GM12878 (cell line): ENCODE results near the gene CAT. TPM values are rescaled to one million over a fixed set of nuclear protein-coding genes. Genes with fewer than 3 reads are reported as not detected.

Source experiments
- ATAC-seq: fragments of 200-7000 bp; cut with Tn5 transposase; 3 replicates; pipeline ENCODE4 v1.9.1; 2020; ENCODE audit warnings: mild to moderate bottlenecking, moderate library complexity
- BruUV-seq: library from RNA; stranded (reverse); fragments of 400-500 nt; replicated peaks from 2 replicates; lab custom pipeline; 2021; lab: Mats Ljungman, UMichigan
- CTCF ChIA-PET: fragments of 300-600 bp; sonication (Branson Sonifier 250); formaldehyde crosslinking; extraction: SDS; loops from one replicate; lab custom pipeline; 2021; ENCODE audit warnings: inconsistent platforms; lab: Yijun Ruan, JAX
- POLR2A ChIA-PET: fragments of 350-600 bp; formaldehyde crosslinking; extraction: SDS; loops from one replicate; lab custom pipeline; 2021; ENCODE audit warnings: inconsistent platforms; lab: Charles Lee
- RAD21 ChIA-PET: fragments of 300-600 bp; sonication (Branson Sonifier 250); formaldehyde crosslinking; loops from one replicate; lab custom pipeline; 2023; ENCODE audit warnings: antibody characterized with exemption; ENCODE audit not compliant: unreplicated experiment; lab: Charles Lee
- SMC1A ChIA-PET: fragments of 300-600 bp; sonication (Branson Sonifier 250); formaldehyde crosslinking; loops from one replicate; lab custom pipeline; 2023; ENCODE audit not compliant: unreplicated experiment, uncharacterized antibody; lab: Charles Lee
- DNase-seq: peaks from one replicate; pipeline ENCODE4 v3.0.0-alpha.2; 2011; ENCODE audit warnings: low read depth, low spot score
- FAIRE-seq: peaks from 3 replicates; lab custom pipeline; 2011; peaks lifted over from hg19 to GRCh38; lab: Jason Lieb, UNC
- H2AFZ ChIP-seq: 2 replicates; pipeline ENCODE4 v1.6.0; 2011; ENCODE audit warnings: low read depth, low read length, control low read depth; ENCODE audit not compliant: control insufficient read depth
- H3K27ac ChIP-seq: 2 replicates; pipeline ENCODE4 v1.5.1; 2011; ENCODE audit warnings: control low read depth; ENCODE audit not compliant: control insufficient read depth, insufficient read depth
- H3K27me3 ChIP-seq, 2 experiments: replicated peaks in 1 of 2; 2 replicates each; pipeline versions ENCODE4 v1.6.0 to v1.6.1; 2011; ENCODE audit warnings: low read length in 1 of 2; ENCODE audit not compliant: control insufficient read depth in 2 of 2, insufficient read depth in 2 of 2
- H3K36me3 ChIP-seq, 2 experiments: 2 replicates each; pipeline ENCODE4 v1.5.1; 2011; ENCODE audit warnings: low read length in 1 of 2; ENCODE audit not compliant: control insufficient read depth in 2 of 2, insufficient read depth in 2 of 2
- H3K4me1 ChIP-seq: 2 replicates; pipeline ENCODE4 v1.6.1; 2011; ENCODE audit warnings: mild to moderate bottlenecking, low read length, moderate library complexity, mixed read lengths; ENCODE audit not compliant: control insufficient read depth, insufficient read depth
- H3K4me2 ChIP-seq: 2 replicates; pipeline ENCODE4 v1.6.0; 2011; ENCODE audit warnings: control low read depth; ENCODE audit not compliant: control insufficient read depth, insufficient read depth
- H3K4me3 ChIP-seq: fragments of 200-600 bp; sonication (generic); 2 replicates; pipeline ENCODE4 v1.5.1; 2016
- H3K79me2 ChIP-seq: 2 replicates; pipeline ENCODE4 v1.6.0; 2011; ENCODE audit warnings: low read length; ENCODE audit not compliant: control insufficient read depth, insufficient read depth
- H3K9ac ChIP-seq: 2 replicates; pipeline ENCODE4 v1.8.0; 2011; ENCODE audit warnings: low read length, control low read depth, mixed read lengths; ENCODE audit not compliant: control insufficient read depth, insufficient read depth
- H3K9me3 ChIP-seq: replicated peaks from 3 replicates; pipeline ENCODE4 v1.5.1; 2011; ENCODE audit warnings: mild to moderate bottlenecking, low read length; ENCODE audit not compliant: control insufficient read depth, insufficient read depth
- H4K20me1 ChIP-seq: 2 replicates; pipeline ENCODE4 v1.6.0; 2011; ENCODE audit not compliant: control insufficient read depth, insufficient read depth
- ATF2 ChIP-seq: IDR thresholded peaks from 2 replicates; pipeline ENCODE4 v1.6.1; 2012; ENCODE audit warnings: low read length, inconsistent platforms
- BACH1 ChIP-seq: fragments of 450-650 bp; IDR thresholded peaks from 2 replicates; pipeline ENCODE4 v1.6.1; 2017; ENCODE audit warnings: mild to moderate bottlenecking, borderline replicate concordance
- CHD1 ChIP-seq: IDR thresholded peaks from 2 replicates; pipeline ENCODE4 v1.6.1; 2012; ENCODE audit warnings: low read depth, low read length, improper control_type of control experiment
- CREM ChIP-seq: IDR thresholded peaks from 2 replicates; pipeline ENCODE4 v1.6.1; 2014; ENCODE audit warnings: antibody characterized with exemption, low read depth
- CTCF ChIP-seq, 3 experiments: IDR thresholded peaks in 2 of 3; conservative IDR thresholded peaks in 1 of 3; 2 replicates each; pipeline ENCODE4 v1.5.1; 2011; ENCODE audit warnings: low read depth in 3 of 3, low read length in 3 of 3, mild to moderate bottlenecking in 3 of 3, control low read depth in 2 of 3, moderate library complexity in 2 of 3, inconsistent platforms in 1 of 3, mixed read lengths in 1 of 3; ENCODE audit not compliant: control insufficient read depth in 2 of 3, insufficient read depth in 1 of 3; ENCODE audit errors: extremely low read depth in 1 of 3
- ESRRA ChIP-seq: IDR thresholded peaks from 2 replicates; pipeline ENCODE4 v1.6.1; 2012; ENCODE audit warnings: mild to moderate bottlenecking, low read length, improper control_type of control experiment
- FOXK2 ChIP-seq: fragments of 450-650 bp; IDR thresholded peaks from 2 replicates; pipeline ENCODE4 v1.6.1; 2017; ENCODE audit warnings: mild to moderate bottlenecking, moderate library complexity
- HDAC2 ChIP-seq: fragments of 200-600 bp; sonication (generic); IDR thresholded peaks from 2 replicates; pipeline ENCODE4 v1.6.1; 2017
- KDM1A ChIP-seq: fragments of 200-600 bp; sonication (generic); IDR thresholded peaks from 2 replicates; pipeline ENCODE4 v1.6.1; 2016; ENCODE audit warnings: borderline replicate concordance
- MLLT1 ChIP-seq: fragments of 450-650 bp; IDR thresholded peaks from 2 replicates; pipeline ENCODE4 v1.6.1; 2016; ENCODE audit warnings: mild to moderate bottlenecking
- NR2C1 ChIP-seq: fragments of 450-650 bp; IDR thresholded peaks from 2 replicates; pipeline ENCODE4 v1.6.1; 2017; ENCODE audit warnings: antibody characterized with exemption, mild to moderate bottlenecking, moderate library complexity
- POLR2AphosphoS2 ChIP-seq: IDR thresholded peaks from 2 replicates; pipeline ENCODE4 v1.6.1; 2011; ENCODE audit warnings: low read depth, mild to moderate bottlenecking, low read length, improper control_type of control experiment, moderate library complexity
- POU2F2 ChIP-seq: IDR thresholded peaks from 3 replicates; pipeline ENCODE4 v1.6.1; 2011; ENCODE audit warnings: low read depth, mild to moderate bottlenecking, low read length, borderline replicate concordance
- RAD51 ChIP-seq: fragments of 450-650 bp; IDR thresholded peaks from 2 replicates; pipeline ENCODE4 v1.6.1; 2016; ENCODE audit warnings: moderate library complexity, mild to moderate bottlenecking, inconsistent platforms
- RFX5 ChIP-seq: IDR thresholded peaks from 2 replicates; pipeline ENCODE4 v1.6.1; 2011; ENCODE audit warnings: low read depth, low read length, improper control_type of control experiment
- SREBF2 ChIP-seq: IDR thresholded peaks from 2 replicates; pipeline ENCODE4 v1.6.1; 2012; ENCODE audit warnings: mild to moderate bottlenecking, low read length
- USF2 ChIP-seq: IDR thresholded peaks from 2 replicates; pipeline ENCODE4 v1.6.1; 2011; ENCODE audit warnings: low read depth, low read length, improper control_type of control experiment, borderline replicate concordance
- YY1 ChIP-seq: IDR thresholded peaks from 2 replicates; pipeline ENCODE4 v1.6.1; 2011; ENCODE audit warnings: low read depth, mild to moderate bottlenecking, low read length
- ZNF217 ChIP-seq: fragments of 450-650 bp; IDR thresholded peaks from 2 replicates; pipeline ENCODE4 v1.6.1; 2017; ENCODE audit warnings: antibody characterized with exemption, mild to moderate bottlenecking
- ZNF384 ChIP-seq: IDR thresholded peaks from 2 replicates; pipeline ENCODE4 v1.6.1; 2012; ENCODE audit warnings: low read depth, mild to moderate bottlenecking, low read length, improper control_type of control experiment, borderline replicate concordance
- WGBS: methylation state at CpG from one replicate; pipeline ENCODE4 v1.1.6; 2016; ENCODE audit warnings: low lambda C conversion rate; ENCODE audit not compliant: insufficient replicate concordance, insufficient coverage; ENCODE audit errors: missing lambda C conversion rate; 5-methylcytosine and 5-hydroxymethylcytosine counted together
- in situ Hi-C: fragments of 300-500 bp; cut with MboI; formaldehyde crosslinking; loops from 9 replicates; pipeline ENCODE4 v1.14.3; 2018; ENCODE audit warnings: mixed read lengths
- intact Hi-C: fragments of 100-400 bp; cut with micrococcal nuclease; formaldehyde crosslinking; loops from one replicate; pipeline ENCODE4 v1.14.2; 2022; ENCODE audit not compliant: unreplicated experiment
- polyA plus RNA-seq, 11 experiments: library from polyadenylated mRNA; depleted of rRNA in 4 of 11; unstranded in 6 of 11; stranded (reverse) in 5 of 11; fragments of >200 nt; fragmentation: Nextera tagmentation in 4 of 11; fragmentation: Illumina TruSeq in 1 of 11; extraction: Ambion mirVana in 4 of 11; extraction: Trizol in 1 of 11; gene quantifications; 1 replicate in 1 of 11; 2 replicates in 10 of 11; pipeline versions ENCODE4 v1.2.1 to v1.2.3, GENCODE V29; 2011 to 2016; ENCODE audit warnings: inconsistent platforms in 2 of 11, missing spikeins in 2 of 11, low read depth in 1 of 11
- total RNA-seq, 4 experiments: library from RNA; depleted of rRNA in 3 of 4; stranded (reverse); fragments of >200 nt in 3 of 4; fragmentation: Illumina TruSeq in 1 of 4; extraction: Trizol in 1 of 4; gene quantifications; 2 replicates each; pipeline versions ENCODE4 v1.2.1 to v1.2.3, GENCODE V29; 2013 to 2021

CAT gene
- total and polyA plus RNA-seq, 10 of the 15 experiments (the other 5 are each of a cell fraction or from before 2014, with no cell fraction given) = 22.4 to 71.3 (median 33.6) TPM

- BruUV-seq = no TSS peak
- ChIA-PET SMC1A (interaction anchor here (1.1 to 2.4 kb wide), 3 partner anchors 12 to 32 kb away, joined by 3 to 6 read pairs (median 4); no protein-coding TSS in a partner anchor), CTCF (interaction anchor here (0.6 to 2.0 kb wide), 7 partner anchors 13 to 153 kb away, joined by 3 to 6 read pairs (median 3); no protein-coding TSS in a partner anchor), RAD21 (no interaction called here), POLR2A (no interaction called here)
- ATAC-seq (no peak), FAIRE-seq (no peak), DNase-seq (no peak)
- no peak overlapping the region for H3K27ac ChIP-seq
- H3K79me2 ChIP-seq = no peaks in the 10 kb centered on the region
- H3K27me3 ChIP-seq = no peaks in the 10 kb centered on the region; a peak in 1 of 4 replicates
- H3K9me3 ChIP-seq = peaks cover 5% of the 10 kb centered on the region; the same call in 2 of the 3 replicates
- TF ChIP-seq RAD51 = no peak
- no peak for TF ChIP-seq ESRRA
- TF ChIP-seq RFX5 = no peak
- TF ChIP-seq ZNF217 = no peak
- TF ChIP-seq USF2 = no peak
- no peak for TF ChIP-seq ZNF384
- no peak for TF ChIP-seq CHD1
- no peak for TF ChIP-seq NR2C1
- no peak for TF ChIP-seq SREBF2
- no peak for TF ChIP-seq MLLT1
- TF ChIP-seq POU2F2 = no peak
- TF ChIP-seq CTCF (IDR thresholded peaks at IDR 0.05 in 2 of 3, conservative IDR thresholded peaks at IDR 0.05 in 1 of 3; ENCODE audit: control insufficient read depth in 2 of 3, extremely low read depth in 1 of 3, insufficient read depth in 1 of 3, low read depth in 3 of 3, low read length in 3 of 3) = no peak
- no peak for TF ChIP-seq FOXK2
- no peak for TF ChIP-seq HDAC2
- TF ChIP-seq BACH1 = no peak
- TF ChIP-seq YY1 = no peak
- TF ChIP-seq ATF2 = no peak
- TF ChIP-seq KDM1A = no peak
- no peak for TF ChIP-seq CREM
- no peak for TF ChIP-seq POLR2AphosphoS2
- no peaks in the 10 kb centered on the region for H4K20me1 ChIP-seq
- no peak overlapping the region for H3K4me2 ChIP-seq
- intact Hi-C loops = no loop called here
- in situ Hi-C loops = no loop called here
- H3K9ac ChIP-seq = no peak overlapping the region
- no peak overlapping the region for H2AFZ ChIP-seq
- H3K36me3 ChIP-seq = no peaks in the 10 kb centered on the region
- H3K4me1 ChIP-seq = no peaks in the 10 kb centered on the region
- WGBS = 15% methylated on average over 4 of the region's 4 CpGs
- no peak overlapping the region for H3K4me3 ChIP-seq
These were observed 23.2 kb upstream of the CAT start for GRCh38 chr11:34415538-34415937.
